Naive thymus-derived CD8-positive, alpha-beta T cell (primary cell): ENCODE data around the gene ATXN10. TPM values are rescaled to one million over a fixed set of nuclear protein-coding genes. Genes with fewer than 3 reads are reported as not detected.
"Not testable (repeated sequence)": the region's sequence is repeated elsewhere in the genome, so short reads cannot be mapped to it uniquely, and the experiment has no call there.

ENCODE experiments used
- ATAC-seq, 2 donors: fragments of 150-1000 bp; cut with Tn5 transposase in 1 of 2; sonication (Bioruptor Pico), chemical (Tn5 transposase) in 1 of 2; 1 replicate in 1 of 2; 2 replicates in 1 of 2; pipeline ENCODE4 v1.10.0; 2021; ENCODE audit warnings: mild to moderate bottlenecking in 2 of 2, moderate library complexity in 2 of 2
- POLR2A ChIA-PET: fragments of 350-600 bp; sonication (Branson Sonifier 250); formaldehyde crosslinking; loops from one replicate; lab custom pipeline; 2021; ENCODE audit warnings: antibody characterized with exemption; lab: Charles Lee
- DNase-seq, 10 donors: peaks; one replicate each; pipeline versions ENCODE4 v3.0.0 to v3.0.0-alpha.2; 2020 to 2022
- H3K27ac Mint-ChIP-seq, 10 donors: one replicate each; pipeline ENCODE4 v1.8.0; 2020 to 2022; ENCODE audit warnings: mild to moderate bottlenecking in 10 of 10, mixed read lengths in 10 of 10, moderate library complexity in 4 of 10, inconsistent platforms in 1 of 10
- H3K27me3 Mint-ChIP-seq, 5 donors: one replicate each; pipeline ENCODE4 v1.8.0; 2021 to 2022; ENCODE audit warnings: mixed read lengths in 5 of 5
- H3K36me3 Mint-ChIP-seq, 3 donors: one replicate each; pipeline ENCODE4 v1.8.0; 2020 to 2022; ENCODE audit warnings: mixed read lengths in 3 of 3, mild to moderate bottlenecking in 2 of 3, inconsistent platforms in 1 of 3
- H3K4me1 Mint-ChIP-seq, 4 donors: one replicate each; pipeline ENCODE4 v1.8.0; 2021 to 2022; ENCODE audit warnings: mixed read lengths in 4 of 4
- H3K4me3 Mint-ChIP-seq, 10 donors: one replicate each; pipeline ENCODE4 v1.8.0; 2020 to 2022; ENCODE audit warnings: mild to moderate bottlenecking in 10 of 10, mixed read lengths in 10 of 10, moderate library complexity in 6 of 10, inconsistent platforms in 1 of 10
- H3K9me3 Mint-ChIP-seq, 9 donors: one replicate each; pipeline ENCODE4 v1.8.0; 2020 to 2022; ENCODE audit warnings: mixed read lengths in 9 of 9, mild to moderate bottlenecking in 3 of 9, inconsistent platforms in 1 of 9, moderate library complexity in 1 of 9
- polyA plus RNA-seq, 3 donors: library from polyadenylated mRNA; unstranded; fragments of 300-500 nt; fragmentation: Illumina TruSeq; gene quantifications; one replicate each; pipeline ENCODE4 v1.2.3, GENCODE V29; 2021
- total RNA-seq, 8 experiments: library from RNA in 2 of 8; stranded (reverse) in 2 of 8; gene quantifications; one replicate each; pipeline ENCODE4 v1.2.3 and lab custom pipeline; 2021 to 2026

The ATXN10 gene
- total and polyA plus RNA-seq, 5 experiments from 2014 or later = 77.4 to 117 (median 91.1) TPM

GRCh38 chr22:45788522-45788921, 116.9 kb downstream of the ATXN10 start:
- POLR2A ChIA-PET = no interaction called here
- ATAC-seq (no peak), DNase-seq (no peak)
- H3K36me3 Mint-ChIP-seq = peaks cover 11 to 44% (median 42%) of the 10 kb centered on the region in 3 donors
- peaks cover 0 to 8% (median 2%) of the 10 kb centered on the region in 9 donors for H3K9me3 Mint-ChIP-seq
- H3K27me3 Mint-ChIP-seq = no peaks in the 10 kb centered on the region
- H3K4me3 Mint-ChIP-seq = no peak overlapping the region
- H3K27ac Mint-ChIP-seq = peak overlapping the region in 1 of 10 donors; percentile 51
- H3K4me1 Mint-ChIP-seq = peaks cover 0 to 4% (median 1%) of the 10 kb centered on the region in 4 donors

- POLR2A ChIA-PET = no interaction called here
- Mint-ChIP-seq H3K27ac (peak overlapping the region in 1 of 10 donors; percentile 48), H3K36me3 (peaks cover 25 to 61% (median 57%) of the 10 kb centered on the region in 3 donors), H3K27me3 (no peaks in the 10 kb centered on the region), H3K9me3 (peaks cover 7 to 24% (median 14%) of the 10 kb centered on the region in 9 donors), H3K4me3 (no peak overlapping the region), H3K4me1 (peaks cover 0 to 4% (median 1%) of the 10 kb centered on the region in 4 donors)
- DNase-seq (no peak), ATAC-seq (no peak)
Observed at GRCh38 chr22:45790401-45790800, 118.8 kb downstream of the ATXN10 start.

- Mint-ChIP-seq H3K4me3 (no peak overlapping the region), H3K27me3 (no peaks in the 10 kb centered on the region), H3K27ac (no peak overlapping the region), H3K36me3 (peaks cover 42 to 81% (median 78%) of the 10 kb centered on the region in 3 donors), H3K9me3 (peaks cover 7 to 45% (median 23%) of the 10 kb centered on the region in 9 donors), H3K4me1 (peaks cover 0 to 3% (median 0%) of the 10 kb centered on the region in 4 donors)
- ATAC-seq = no peak
- no peak for DNase-seq
- POLR2A ChIA-PET = no interaction called here
Observed at GRCh38 chr22:45793161-45793560, 121.5 kb downstream of the ATXN10 start.

- no peaks in the 10 kb centered on the region for H3K27me3 Mint-ChIP-seq
- H3K27ac Mint-ChIP-seq = no peak overlapping the region
- H3K9me3 Mint-ChIP-seq = peaks cover 7 to 45% (median 23%) of the 10 kb centered on the region in 9 donors
- POLR2A ChIA-PET = no interaction called here
- ATAC-seq (no peak), DNase-seq (no peak)
- no peak overlapping the region for H3K4me3 Mint-ChIP-seq
- no peaks in the 10 kb centered on the region for H3K4me1 Mint-ChIP-seq
- peaks cover 46 to 79% (median 78%) of the 10 kb centered on the region in 3 donors for H3K36me3 Mint-ChIP-seq
Observed at GRCh38 chr22:45793892-45794291, 122.3 kb downstream of the ATXN10 start.

GRCh38 chr22:45796009-45796408, 124.4 kb downstream of the ATXN10 start:
- Mint-ChIP-seq H3K9me3 (peaks cover 7 to 44% (median 23%) of the 10 kb centered on the region in 9 donors), H3K36me3 (peaks cover 51 to 77% (median 71%) of the 10 kb centered on the region in 3 donors)
- ATAC-seq, H3K4me3 Mint-ChIP-seq, H3K27ac Mint-ChIP-seq, H3K27me3 Mint-ChIP-seq, POLR2A ChIA-PET, H3K4me1 Mint-ChIP-seq: not testable (repeated sequence)
- DNase-seq = peak in 1 of 10 donors; percentile 2

GRCh38 chr22:45799291-45799690, 127.7 kb downstream of the ATXN10 start:
- H3K4me3 Mint-ChIP-seq = no peak overlapping the region
- ATAC-seq = no peak
- no peak for DNase-seq
- peaks cover 0 to 8% (median 0%) of the 10 kb centered on the region in 4 donors for H3K4me1 Mint-ChIP-seq
- peaks cover 5 to 31% (median 22%) of the 10 kb centered on the region in 9 donors for H3K9me3 Mint-ChIP-seq
- H3K36me3 Mint-ChIP-seq = peaks cover 38 to 68% (median 43%) of the 10 kb centered on the region in 3 donors
- POLR2A ChIA-PET = no interaction called here
- no peaks in the 10 kb centered on the region for H3K27me3 Mint-ChIP-seq
- H3K27ac Mint-ChIP-seq = no peak overlapping the region

GRCh38 chr22:45802054-45802453, 130.4 kb downstream of the ATXN10 start:
- no peak for DNase-seq

GRCh38 chr22:45804319-45804985, 132.8 kb downstream of the ATXN10 start:
- H3K27me3 Mint-ChIP-seq = no peaks in the 10 kb centered on the region

More at GRCh38 chr22:45802054-45802453, 130.4 kb downstream of the ATXN10 start:
- no peak overlapping the region for H3K4me3 Mint-ChIP-seq
- ATAC-seq = no peak
- H3K36me3 Mint-ChIP-seq = peaks cover 16 to 63% (median 25%) of the 10 kb centered on the region in 3 donors
- no peaks in the 10 kb centered on the region for H3K27me3 Mint-ChIP-seq
- peaks cover 0 to 6% (median 1%) of the 10 kb centered on the region in 9 donors for H3K9me3 Mint-ChIP-seq
- POLR2A ChIA-PET = no interaction called here
- peaks cover 0 to 8% (median 2%) of the 10 kb centered on the region in 4 donors for H3K4me1 Mint-ChIP-seq
- no peak overlapping the region for H3K27ac Mint-ChIP-seq

GRCh38 chr22:45804986-45805325, 133.3 kb downstream of the ATXN10 start:
- Mint-ChIP-seq H3K36me3 (peaks cover 4 to 70% (median 22%) of the 10 kb centered on the region in 3 donors), H3K9me3 (no peaks in the 10 kb centered on the region), H3K27ac (no peak overlapping the region), H3K4me1 (peaks cover 0 to 8% (median 3%) of the 10 kb centered on the region in 4 donors), H3K4me3 (no peak overlapping the region), H3K27me3 (no peaks in the 10 kb centered on the region)
- ATAC-seq = no peak
- no peak for DNase-seq
- POLR2A ChIA-PET = no interaction called here

More at GRCh38 chr22:45804319-45804985, 132.8 kb downstream of the ATXN10 start:
- Mint-ChIP-seq H3K4me3 (no peak overlapping the region), H3K4me1 (peaks cover 0 to 8% (median 3%) of the 10 kb centered on the region in 4 donors), H3K9me3 (no peaks in the 10 kb centered on the region), H3K36me3 (peaks cover 4 to 67% (median 20%) of the 10 kb centered on the region in 3 donors), H3K27ac (no peak overlapping the region)
- DNase-seq = no peak
- no peak for ATAC-seq
- POLR2A ChIA-PET = no interaction called here

- Mint-ChIP-seq H3K27ac (no peak overlapping the region), H3K9me3 (no peaks in the 10 kb centered on the region), H3K36me3 (peaks cover 4 to 73% (median 22%) of the 10 kb centered on the region in 3 donors), H3K4me3 (no peak overlapping the region), H3K27me3 (no peaks in the 10 kb centered on the region), H3K4me1 (peaks cover 0 to 8% (median 3%) of the 10 kb centered on the region in 4 donors)
- DNase-seq (no peak), ATAC-seq (no peak)
- POLR2A ChIA-PET = no interaction called here
Observed at GRCh38 chr22:45805413-45805812, 133.8 kb downstream of the ATXN10 start.

GRCh38 chr22:45807156-45807915, 135.7 kb downstream of the ATXN10 start:
- no peak overlapping the region for H3K4me3 Mint-ChIP-seq
- POLR2A ChIA-PET = no interaction called here
- H3K4me1 Mint-ChIP-seq = peaks cover 0 to 8% (median 3%) of the 10 kb centered on the region in 4 donors
- H3K36me3 Mint-ChIP-seq = peaks cover 0 to 81% (median 31%) of the 10 kb centered on the region in 3 donors
- no peak overlapping the region for H3K27ac Mint-ChIP-seq
- ATAC-seq = no peak
- DNase-seq = no peak
- H3K27me3 Mint-ChIP-seq = no peaks in the 10 kb centered on the region
- H3K9me3 Mint-ChIP-seq = no peaks in the 10 kb centered on the region

GRCh38 chr22:45812910-45813309, 141.3 kb downstream of the ATXN10 start:
- POLR2A ChIA-PET = no interaction called here
- DNase-seq (no peak), ATAC-seq (no peak)
- H3K9me3 Mint-ChIP-seq = no peaks in the 10 kb centered on the region
- no peaks in the 10 kb centered on the region for H3K27me3 Mint-ChIP-seq
- peaks cover 9 to 89% (median 41%) of the 10 kb centered on the region in 3 donors for H3K36me3 Mint-ChIP-seq
- no peak overlapping the region for H3K4me3 Mint-ChIP-seq
- H3K4me1 Mint-ChIP-seq = peaks cover 0 to 7% (median 2%) of the 10 kb centered on the region in 4 donors
- peak overlapping the region in 2 of 10 donors; percentile 20 to 46 for H3K27ac Mint-ChIP-seq

GRCh38 chr22:45814198-45814597, 142.6 kb downstream of the ATXN10 start:
- DNase-seq (no peak), ATAC-seq (no peak)
- Mint-ChIP-seq H3K4me3 (no peak overlapping the region), H3K4me1 (peaks cover 0 to 7% (median under 1%) of the 10 kb centered on the region in 4 donors), H3K27me3 (no peaks in the 10 kb centered on the region), H3K27ac (no peak overlapping the region), H3K9me3 (no peaks in the 10 kb centered on the region), H3K36me3 (peaks cover 9 to 83% (median 34%) of the 10 kb centered on the region in 3 donors)
- POLR2A ChIA-PET = no interaction called here
